Uterus (tissue), 4 donors: Measurements from ENCODE around the gene SLC41A3. TPM values are rescaled to one million over a fixed set of nuclear protein-coding genes. Genes with fewer than 3 reads are reported as not detected.

ENCODE experiments used
- DNase-seq, 2 donors: peaks; one replicate each; pipeline ENCODE4 v3.0.0-alpha.2; 2019 to 2020
- H3K27ac ChIP-seq, 2 donors: fragments of 200-600 bp; sonication (generic); 1 replicate in 1 of 2; 2 replicates in 1 of 2; pipeline ENCODE4 v1.5.1; 2016 to 2018
- H3K27me3 ChIP-seq, 2 donors: fragments of 200-600 bp; sonication (generic); one replicate each; pipeline ENCODE4 v1.5.1; 2018 to 2019; ENCODE audit warnings: control low read depth in 1 of 2
- H3K36me3 ChIP-seq, 2 donors: fragments of 200-600 bp; sonication (generic); one replicate each; pipeline ENCODE4 v1.5.1; 2019; ENCODE audit warnings: control low read depth in 1 of 2
- H3K4me1 ChIP-seq, 2 donors: fragments of 200-600 bp; sonication (generic); one replicate each; pipeline ENCODE4 v1.5.1; 2018 to 2019; ENCODE audit warnings: control low read depth in 1 of 2
- H3K4me3 ChIP-seq, 2 donors: fragments of 200-600 bp; sonication (generic); 1 replicate in 1 of 2; 2 replicates in 1 of 2; pipeline ENCODE4 v1.5.1; 2018 to 2019; ENCODE audit warnings: mild to moderate bottlenecking in 1 of 2
- H3K9me3 ChIP-seq, 2 donors: fragments of 200-600 bp; sonication (generic); one replicate each; pipeline ENCODE4 v1.5.1; 2019; ENCODE audit warnings: control low read depth in 1 of 2
- POLR2A ChIP-seq, 2 donors: fragments of 450-650 bp; IDR thresholded peaks; one replicate each; pipeline ENCODE4 v1.6.1; 2016; ENCODE audit warnings: antibody characterized with exemption in 2 of 2, mild to moderate bottlenecking in 1 of 2, moderate library complexity in 1 of 2
- intact Hi-C: fragments of 100-400 bp; cut with DNase I; formaldehyde crosslinking; loops from one replicate; pipeline ENCODE4 v1.15.1; 2023; ENCODE audit warnings: low total_unique reads
- total RNA-seq, 4 donors: library from RNA; depleted of rRNA in 3 of 4; stranded (reverse); fragments of >200 nt in 3 of 4; gene quantifications; one replicate each; pipeline versions ENCODE4 v1.1.0 to v1.2.4, GENCODE V29; 2014 to 2023
- TF ChIP-seq, protein P1 (sequence below), 4 experiments: fragments of 200-600 bp in 2 of 4; fragments of 450-650 bp in 2 of 4; sonication (generic) in 2 of 4; IDR thresholded peaks; one replicate each; pipeline ENCODE4 v1.5.1; 2016 to 2019; ENCODE audit warnings: antibody characterized with exemption in 4 of 4, mild to moderate bottlenecking in 2 of 4, moderate library complexity in 1 of 4
- donor health status: DM: yes; HTN: yes; CAD: no.

The SLC41A3 gene
- total RNA-seq, 4 donors from 2014 or later = 65.9 to 94.9 (median 77.4) TPM

DNA sequence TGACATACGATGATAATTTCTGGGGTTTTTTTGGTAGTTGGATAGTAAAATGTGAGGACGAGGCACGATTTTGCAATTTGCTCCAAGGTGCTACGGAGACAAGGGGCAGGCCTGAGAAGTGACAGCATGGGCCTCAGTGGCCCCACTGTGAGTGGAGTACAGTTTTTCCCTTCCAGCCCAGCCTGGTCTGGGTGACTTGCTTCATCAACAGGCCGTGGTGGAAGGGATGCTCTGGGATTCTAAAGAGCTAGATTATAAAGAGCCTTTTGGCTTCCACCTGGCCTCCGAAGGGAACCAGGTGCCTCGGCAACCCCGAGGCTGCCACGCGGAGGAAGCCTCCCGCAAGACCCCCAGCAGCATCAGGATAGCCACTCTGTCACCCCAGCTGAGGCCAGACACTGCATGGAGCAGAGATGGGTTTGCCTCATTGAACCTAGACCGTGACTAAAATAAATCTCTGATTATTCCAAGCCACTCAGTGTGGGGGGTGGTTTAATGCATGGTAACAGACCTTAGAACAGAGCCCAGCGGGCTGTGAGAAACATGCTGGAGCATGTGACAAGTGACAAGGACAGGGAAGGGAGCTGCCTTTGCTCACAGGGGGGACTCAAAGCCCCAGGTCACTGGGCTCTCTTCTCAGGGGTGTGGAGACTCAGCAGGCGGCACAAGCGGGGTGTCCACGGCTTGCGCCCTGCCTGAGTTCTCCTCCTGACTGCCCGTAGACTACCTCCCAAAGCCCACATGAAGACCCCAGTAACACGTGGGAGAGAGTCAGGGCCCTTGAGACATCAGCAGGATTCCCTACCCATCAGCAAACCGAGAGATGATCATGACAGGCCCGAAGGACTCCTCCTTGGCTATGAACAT, 22.6 kb upstream of the SLC41A3 start:
- H3K9me3 ChIP-seq = no peaks in the 10 kb centered on the region
- DNase-seq = no peak
- no peaks in the 10 kb centered on the region for H3K36me3 ChIP-seq
- H3K27ac ChIP-seq = no peak overlapping the region
- intact Hi-C loops = no loop called here
- H3K4me1 ChIP-seq = no peaks in the 10 kb centered on the region
- no peak overlapping the region for H3K4me3 ChIP-seq
- H3K27me3 ChIP-seq = no peaks in the 10 kb centered on the region
- no peak for TF ChIP-seq POLR2A (IDR thresholded peaks at IDR 0.05)
- TF ChIP-seq, protein P1, sequence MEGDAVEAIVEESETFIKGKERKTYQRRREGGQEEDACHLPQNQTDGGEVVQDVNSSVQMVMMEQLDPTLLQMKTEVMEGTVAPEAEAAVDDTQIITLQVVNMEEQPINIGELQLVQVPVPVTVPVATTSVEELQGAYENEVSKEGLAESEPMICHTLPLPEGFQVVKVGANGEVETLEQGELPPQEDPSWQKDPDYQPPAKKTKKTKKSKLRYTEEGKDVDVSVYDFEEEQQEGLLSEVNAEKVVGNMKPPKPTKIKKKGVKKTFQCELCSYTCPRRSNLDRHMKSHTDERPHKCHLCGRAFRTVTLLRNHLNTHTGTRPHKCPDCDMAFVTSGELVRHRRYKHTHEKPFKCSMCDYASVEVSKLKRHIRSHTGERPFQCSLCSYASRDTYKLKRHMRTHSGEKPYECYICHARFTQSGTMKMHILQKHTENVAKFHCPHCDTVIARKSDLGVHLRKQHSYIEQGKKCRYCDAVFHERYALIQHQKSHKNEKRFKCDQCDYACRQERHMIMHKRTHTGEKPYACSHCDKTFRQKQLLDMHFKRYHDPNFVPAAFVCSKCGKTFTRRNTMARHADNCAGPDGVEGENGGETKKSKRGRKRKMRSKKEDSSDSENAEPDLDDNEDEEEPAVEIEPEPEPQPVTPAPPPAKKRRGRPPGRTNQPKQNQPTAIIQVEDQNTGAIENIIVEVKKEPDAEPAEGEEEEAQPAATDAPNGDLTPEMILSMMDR (IDR thresholded peaks at IDR 0.05) = no peak

DNA sequence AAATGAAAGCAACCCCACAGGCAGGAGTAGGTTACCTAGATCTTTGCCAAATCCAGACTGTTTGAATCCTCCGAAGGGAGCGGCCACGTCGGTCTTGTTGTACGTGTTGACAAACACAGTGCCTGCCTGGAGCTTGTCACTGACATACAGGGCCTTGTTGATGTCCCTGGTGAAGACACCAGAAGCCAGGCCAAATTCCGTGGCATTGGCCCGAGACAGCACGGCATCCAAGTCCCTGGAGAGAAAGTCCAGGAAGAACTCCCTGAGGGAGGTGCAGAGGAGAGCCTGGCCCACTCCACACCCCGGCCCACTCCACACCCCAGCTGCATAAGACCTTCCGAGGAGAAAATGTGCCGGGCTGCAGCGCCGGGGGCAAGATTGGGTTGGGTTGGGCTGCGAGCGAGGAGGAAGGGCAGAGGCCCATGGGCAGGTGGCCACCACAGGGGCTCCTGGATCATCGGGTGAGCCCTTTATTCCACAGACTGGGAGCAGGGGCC, 21.8 kb upstream of the SLC41A3 start:
- Histone ChIP-seq H3K27ac (no peak overlapping the region), H3K4me1 (no peaks in the 10 kb centered on the region), H3K27me3 (no peaks in the 10 kb centered on the region), H3K9me3 (no peaks in the 10 kb centered on the region), H3K36me3 (no peaks in the 10 kb centered on the region), H3K4me3 (no peak overlapping the region)
- intact Hi-C loops = no loop called here
- no peak for DNase-seq
- TF ChIP-seq, protein P1 (IDR thresholded peaks at IDR 0.05) = no peak
- no peak for TF ChIP-seq POLR2A (IDR thresholded peaks at IDR 0.05)

DNA sequence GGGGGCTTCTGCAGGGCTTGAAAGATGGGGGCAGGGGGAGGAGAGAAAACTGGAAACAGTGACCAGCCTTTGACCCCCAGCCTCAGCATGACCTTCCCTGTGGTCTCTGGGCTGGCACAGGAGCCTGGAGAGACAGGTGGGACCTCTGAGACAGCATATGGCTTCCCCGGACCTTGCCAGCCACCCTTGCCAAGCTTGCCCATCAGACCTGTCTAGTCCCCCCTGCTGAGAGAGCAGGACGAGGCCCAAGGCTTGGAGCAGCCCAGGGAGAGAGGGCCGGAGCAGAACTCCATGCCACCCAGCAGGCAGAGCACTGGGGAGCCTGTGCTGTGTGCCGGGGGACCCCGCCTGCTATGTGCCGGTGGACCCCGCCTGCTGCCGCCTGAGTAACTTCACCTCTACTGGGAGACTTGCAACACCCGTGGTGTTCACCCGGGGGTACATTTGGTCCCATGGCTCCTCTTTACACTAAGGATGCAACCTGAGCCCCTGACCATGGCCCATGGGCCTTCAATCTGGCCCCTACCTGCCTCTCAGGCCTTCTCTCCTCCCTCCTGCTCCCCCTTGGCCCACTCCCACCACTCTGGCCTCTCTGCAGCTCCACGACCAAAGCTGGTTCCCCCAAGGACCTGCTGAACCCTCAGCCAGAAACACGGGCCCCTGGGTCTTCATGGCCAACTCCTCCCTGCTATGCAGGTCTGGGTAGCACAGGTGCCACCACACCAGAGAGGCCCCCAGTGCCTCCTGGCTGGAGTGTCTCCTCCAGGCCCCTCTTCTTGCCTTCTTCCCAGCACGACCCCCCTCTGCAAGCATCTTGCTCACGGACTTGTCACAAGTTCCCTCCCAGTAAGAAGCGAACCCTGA, 21.1 kb upstream of the SLC41A3 start:
- intact Hi-C loops = no loop called here
- Histone ChIP-seq H3K27me3 (no peaks in the 10 kb centered on the region), H3K36me3 (no peaks in the 10 kb centered on the region), H3K4me3 (no peak overlapping the region), H3K4me1 (no peaks in the 10 kb centered on the region), H3K9me3 (no peaks in the 10 kb centered on the region), H3K27ac (no peak overlapping the region)
- TF ChIP-seq, protein P1 (IDR thresholded peaks at IDR 0.05) = no peak
- no peak for TF ChIP-seq POLR2A (IDR thresholded peaks at IDR 0.05)
- DNase-seq = no peak

DNA sequence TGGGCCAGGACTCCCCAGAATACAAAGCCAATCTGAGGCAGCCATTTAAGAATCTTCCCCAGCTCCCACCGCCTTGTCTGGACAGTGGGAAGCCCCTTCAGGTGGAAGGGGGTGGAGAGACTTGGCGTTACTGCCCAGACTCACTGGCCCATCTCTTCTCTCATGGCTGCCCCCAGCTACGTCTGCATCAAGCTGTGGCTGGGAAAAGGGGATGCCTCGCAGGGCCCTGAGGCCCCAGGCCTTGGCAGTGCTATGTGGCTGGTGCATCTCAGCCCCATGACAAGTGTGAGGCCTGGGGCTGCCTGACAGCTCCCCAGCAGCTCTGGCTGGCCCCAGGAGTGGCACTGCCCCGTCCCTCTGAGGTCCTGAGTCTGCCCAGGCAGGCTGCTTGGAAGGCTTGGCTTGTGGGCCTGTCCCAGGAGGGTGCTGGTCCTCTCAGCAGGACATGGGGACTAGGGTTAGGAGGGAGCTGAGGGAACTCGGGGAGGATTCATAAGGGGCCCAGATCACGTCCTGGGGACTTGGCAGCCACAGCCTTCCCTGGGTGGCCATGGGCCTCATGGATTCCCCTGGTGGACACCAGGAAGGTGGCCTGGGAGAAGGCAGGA, 20.2 kb upstream of the SLC41A3 start:
- no peak for DNase-seq
- no peak for TF ChIP-seq POLR2A (IDR thresholded peaks at IDR 0.05)
- TF ChIP-seq, protein P1 (IDR thresholded peaks at IDR 0.05) = no peak
- Histone ChIP-seq H3K27ac (no peak overlapping the region), H3K4me3 (no peak overlapping the region), H3K4me1 (no peaks in the 10 kb centered on the region), H3K9me3 (no peaks in the 10 kb centered on the region), H3K27me3 (no peaks in the 10 kb centered on the region), H3K36me3 (no peaks in the 10 kb centered on the region)
- intact Hi-C loops = no loop called here
